HepG2 (cell line): ENCODE data around the gene R3HDM1. TPM values are rescaled to one million over a fixed set of nuclear protein-coding genes. Genes with fewer than 3 reads are reported as not detected.
A peak's percentile ranks its signal among the peaks of the same experiment; 100 is the strongest.

Source experiments
- ATF4 ChIP-seq, 2 experiments: fragments of 450-650 bp in 1 of 2; sonication (generic) in 1 of 2; formaldehyde crosslinking; IDR thresholded peaks; 2 replicates each; pipeline versions ENCODE4 v1.5.0 to v1.8.0; 2020 to 2022; ENCODE audit warnings: mild to moderate bottlenecking in 1 of 2, missing genetic modification reagents in 1 of 2
- DPF2 ChIP-seq: sonication (generic); formaldehyde crosslinking; IDR thresholded peaks from 2 replicates; pipeline ENCODE4 v1.4.0; 2020; ENCODE audit warnings: mild to moderate bottlenecking, low read depth, missing genetic modification reagents, borderline replicate concordance
- E2F1 ChIP-seq: sonication (generic); formaldehyde crosslinking; IDR thresholded peaks from 2 replicates; pipeline ENCODE4 v1.5.0; 2020; ENCODE audit warnings: missing genetic modification reagents
- GLI4 ChIP-seq: sonication (generic); formaldehyde crosslinking; IDR thresholded peaks from 2 replicates; pipeline ENCODE4 v1.5.1; 2020; ENCODE audit warnings: missing genetic modification reagents, mild to moderate bottlenecking, moderate library complexity, borderline replicate concordance
- HIVEP1 ChIP-seq: sonication (generic); formaldehyde crosslinking; IDR thresholded peaks from 2 replicates; pipeline ENCODE4 v1.4.0; 2020; ENCODE audit warnings: mild to moderate bottlenecking, missing genetic modification reagents
- MAX ChIP-seq: IDR thresholded peaks from 2 replicates; pipeline ENCODE4 v1.6.1; 2012; ENCODE audit warnings: inconsistent platforms
- MED13 ChIP-seq: sonication (generic); formaldehyde crosslinking; IDR thresholded peaks from 2 replicates; pipeline ENCODE4 v1.5.0; 2020; ENCODE audit warnings: missing genetic modification reagents
- MNT ChIP-seq: fragments of 450-650 bp; IDR thresholded peaks from 2 replicates; pipeline ENCODE4 v1.6.1; 2016
- NFKBIZ ChIP-seq: IDR thresholded peaks from 2 replicates; pipeline ENCODE4 v1.6.1; 2018; ENCODE audit warnings: missing genetic modification reagents, missing compliant biosample characterization
- THRA ChIP-seq: sonication (generic); formaldehyde crosslinking; IDR thresholded peaks from 2 replicates; pipeline ENCODE4 v1.4.0; 2020; ENCODE audit warnings: missing genetic modification reagents, borderline replicate concordance
- ZNF350 ChIP-seq: sonication (generic); formaldehyde crosslinking; IDR thresholded peaks from 2 replicates; pipeline ENCODE4 v1.4.0; 2020; ENCODE audit warnings: mild to moderate bottlenecking, low read depth, missing genetic modification reagents, borderline replicate concordance
- ZNF609 ChIP-seq: sonication (generic); formaldehyde crosslinking; IDR thresholded peaks from 2 replicates; pipeline ENCODE4 v1.4.0; 2020; ENCODE audit warnings: mild to moderate bottlenecking, missing genetic modification reagents, borderline replicate concordance
- ZNF777 ChIP-seq: sonication (generic); formaldehyde crosslinking; IDR thresholded peaks from 2 replicates; pipeline ENCODE4 v1.4.0; 2020; ENCODE audit warnings: missing genetic modification reagents
- ZSCAN25 ChIP-seq: sonication (generic); formaldehyde crosslinking; IDR thresholded peaks from 2 replicates; pipeline ENCODE4 v1.8.0; 2022; ENCODE audit warnings: mild to moderate bottlenecking, missing genetic modification reagents
- ZSCAN5A ChIP-seq: sonication (generic); formaldehyde crosslinking; IDR thresholded peaks from 2 replicates; pipeline ENCODE4 v1.8.0; 2022; ENCODE audit warnings: mild to moderate bottlenecking, missing genetic modification reagents, borderline replicate concordance
- polyA plus RNA-seq, 8 experiments: library from polyadenylated mRNA; depleted of rRNA in 3 of 8; stranded (reverse) in 7 of 8; unstranded in 1 of 8; fragments of >200 nt; fragmentation: Illumina TruSeq in 4 of 8; extraction: Trizol in 4 of 8; gene quantifications; 2 replicates each; pipeline versions ENCODE4 v1.2.1 to v1.2.3, GENCODE V29; 2011 to 2016; ENCODE audit warnings: low read depth in 4 of 8, missing spikeins in 1 of 8, mixed read lengths in 1 of 8; ENCODE audit not compliant: insufficient read depth in 1 of 8
- total RNA-seq, 5 experiments: library from RNA; depleted of rRNA; stranded (reverse); fragments of >200 nt; fragmentation: Illumina TruSeq; extraction: Trizol; gene quantifications; 2 replicates each; pipeline ENCODE4 v1.2.3, GENCODE V29; 2016; ENCODE audit warnings: low read depth in 1 of 5

Gene R3HDM1
- total and polyA plus RNA-seq, 2 of the 13 experiments (the other 11 are each of a cell fraction or from before 2014, with no cell fraction given) = 15.7 to 54.3 TPM

GRCh38 chr2:135530313-135531230 lies 712 bp upstream of the R3HDM1 start, which contains the start of gene ZRANB3 (continued):
- TF ChIP-seq ZSCAN5A (CRISPR knock-in tag) (peak; percentile 49; the same call in 1 of the 2 replicates), GLI4 (CRISPR knock-in tag) (no peak; the same call in 1 of the 2 replicates), ZSCAN25 (no peak), NFKBIZ (CRISPR knock-in tag) (peak; percentile 11), ATF4 (CRISPR knock-in tag; IDR thresholded peaks at IDR 0.05) (peak in 1 of 2 experiments; percentile 42; a peak in 1 of 4 replicates), THRA (0 out of 2 replicates have a peak, but pooled peaks have one; percentile 23), DPF2 (no peak), E2F1 (CRISPR knock-in tag) (peak; percentile 80), HIVEP1 (CRISPR knock-in tag) (peak; percentile 10; the same call in 1 of the 2 replicates), MED13 (CRISPR knock-in tag) (peak; percentile 47; the same call in 1 of the 2 replicates), ZNF609 (no peak), MNT (no peak), ZNF350 (CRISPR knock-in tag) (peak; percentile 29; the same call in 1 of the 2 replicates), ZNF777 (CRISPR knock-in tag) (0 out of 2 replicates have a peak, but pooled peaks have one; percentile 11), MAX (peak; percentile 93)
